Gastroesophageal sphincter (tissue), 4 donors: ENCODE data around the gene MYO18A. TPM values are rescaled to one million over a fixed set of nuclear protein-coding genes. Genes with fewer than 3 reads are reported as not detected.

Experiments used
- ATAC-seq: fragments of 150-250 bp; one replicate; pipeline ENCODE4 v1.9.1; 2016; ENCODE audit warnings: mild to moderate bottlenecking, moderate library complexity
- H3K27ac ChIP-seq, 4 donors: fragments of 200-600 bp; sonication (generic) in 3 of 4; 1 replicate in 3 of 4; 2 replicates in 1 of 4; pipeline ENCODE4 v1.5.1; 2016 to 2019
- H3K27me3 ChIP-seq: fragments of 200-600 bp; sonication (generic); one replicate; pipeline ENCODE4 v1.5.1; 2019
- H3K36me3 ChIP-seq, 2 donors: fragments of 200-600 bp; sonication (generic); one replicate each; pipeline ENCODE4 v1.5.1; 2019; ENCODE audit warnings: control low read depth in 1 of 2
- H3K4me1 ChIP-seq, 3 donors: fragments of 200-600 bp; sonication (generic); 1 replicate in 2 of 3; 2 replicates in 1 of 3; pipeline ENCODE4 v1.5.1; 2016 to 2019; ENCODE audit warnings: control low read depth in 2 of 3
- H3K4me3 ChIP-seq, 2 donors: fragments of 200-600 bp; sonication (generic); one replicate each; pipeline ENCODE4 v1.5.1; 2019; ENCODE audit warnings: mild to moderate bottlenecking in 1 of 2, moderate library complexity in 1 of 2
- H3K9me3 ChIP-seq, 3 donors: fragments of 200-600 bp; sonication (generic); one replicate each; pipeline ENCODE4 v1.5.1; 2017 to 2019; ENCODE audit warnings: control low read depth in 2 of 3
- EP300 ChIP-seq: sonication (generic); formaldehyde crosslinking; IDR thresholded peaks from one replicate; pipeline ENCODE4 v1.6.1; 2017; ENCODE audit warnings: antibody characterized with exemption, mild to moderate bottlenecking
- POLR2A ChIP-seq, 2 donors: fragments of 450-650 bp; IDR thresholded peaks; one replicate each; pipeline ENCODE4 v1.6.1; 2017; ENCODE audit warnings: antibody characterized with exemption in 2 of 2, mild to moderate bottlenecking in 2 of 2, moderate library complexity in 1 of 2
- POLR2AphosphoS5 ChIP-seq: sonication (generic); formaldehyde crosslinking; IDR thresholded peaks from one replicate; pipeline ENCODE4 v1.6.1; 2017; ENCODE audit warnings: antibody characterized with exemption
- WGBS, 2 donors: methylation state at CpG; one replicate each; pipeline ENCODE4 v1.1.5; 2018; ENCODE audit warnings: low coverage in 1 of 2; 5-methylcytosine and 5-hydroxymethylcytosine counted together
- total RNA-seq, 4 donors: library from RNA; depleted of rRNA; stranded (reverse); fragments of >200 nt; gene quantifications; one replicate each; pipeline ENCODE4 v1.1.0, GENCODE V29; 2016
- TF ChIP-seq, protein P1 (sequence below), 4 experiments: fragments of 200-600 bp in 2 of 4; fragments of 450-650 bp in 2 of 4; sonication (generic) in 1 of 4; IDR thresholded peaks; one replicate each; pipeline ENCODE4 v1.5.1; 2017 to 2019; ENCODE audit warnings: antibody characterized with exemption in 4 of 4, mild to moderate bottlenecking in 2 of 4, moderate library complexity in 2 of 4

The MYO18A gene
- total RNA-seq, 4 donors from 2014 or later, result 45.5 to 70.5 (median 56.5) TPM

DNA sequence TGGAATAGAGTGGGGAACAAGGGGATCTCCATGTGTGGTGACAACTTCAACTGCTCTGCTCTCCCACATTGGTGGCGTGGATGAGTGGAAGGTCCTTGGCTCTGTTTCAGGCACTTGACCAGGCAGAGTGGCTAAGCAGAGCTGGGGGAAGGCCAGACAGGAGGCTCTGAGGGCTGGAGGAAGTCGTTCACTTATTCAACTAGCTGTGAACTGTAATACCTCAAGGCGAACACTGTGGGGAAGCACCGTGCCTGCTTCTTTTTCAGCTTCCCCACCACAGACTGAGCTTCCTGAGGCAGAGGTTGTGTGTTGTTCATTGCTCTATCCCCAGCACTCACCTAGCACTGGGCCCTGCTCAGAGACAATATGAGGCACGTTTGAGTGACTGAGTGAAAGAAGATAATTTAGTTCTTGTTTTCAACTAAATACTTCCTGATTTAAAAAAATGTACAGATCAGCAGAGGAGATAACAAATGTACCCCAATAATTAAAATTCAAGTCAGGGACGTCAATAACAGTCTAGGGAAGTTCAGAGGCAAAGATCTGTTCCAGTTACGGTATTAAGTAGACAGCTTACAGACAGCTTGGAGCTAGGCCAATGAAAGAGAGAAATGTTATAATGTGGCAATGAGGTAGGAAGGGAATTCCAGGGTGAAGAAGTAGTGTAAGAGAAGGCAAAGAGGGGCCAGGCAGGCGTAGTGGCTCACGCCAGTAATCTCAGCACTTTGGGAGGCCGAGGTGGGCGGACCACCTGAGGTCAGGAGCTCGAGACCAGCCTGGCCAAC, 34.7 kb downstream of the MYO18A start:
- peak; percentile 27 for ATAC-seq
- Histone ChIP-seq H3K4me3 (no peak overlapping the region), H3K27ac (peak overlapping the region in 3 of 4 donors; percentile 28 to 46 (median 38)), H3K9me3 (no peaks in the 10 kb centered on the region), H3K4me1 (peaks cover 4 to 56% (median 17%) of the 10 kb centered on the region in 3 donors), H3K27me3 (no peaks in the 10 kb centered on the region), H3K36me3 (no peaks in the 10 kb centered on the region)
- TF ChIP-seq, protein P1, sequence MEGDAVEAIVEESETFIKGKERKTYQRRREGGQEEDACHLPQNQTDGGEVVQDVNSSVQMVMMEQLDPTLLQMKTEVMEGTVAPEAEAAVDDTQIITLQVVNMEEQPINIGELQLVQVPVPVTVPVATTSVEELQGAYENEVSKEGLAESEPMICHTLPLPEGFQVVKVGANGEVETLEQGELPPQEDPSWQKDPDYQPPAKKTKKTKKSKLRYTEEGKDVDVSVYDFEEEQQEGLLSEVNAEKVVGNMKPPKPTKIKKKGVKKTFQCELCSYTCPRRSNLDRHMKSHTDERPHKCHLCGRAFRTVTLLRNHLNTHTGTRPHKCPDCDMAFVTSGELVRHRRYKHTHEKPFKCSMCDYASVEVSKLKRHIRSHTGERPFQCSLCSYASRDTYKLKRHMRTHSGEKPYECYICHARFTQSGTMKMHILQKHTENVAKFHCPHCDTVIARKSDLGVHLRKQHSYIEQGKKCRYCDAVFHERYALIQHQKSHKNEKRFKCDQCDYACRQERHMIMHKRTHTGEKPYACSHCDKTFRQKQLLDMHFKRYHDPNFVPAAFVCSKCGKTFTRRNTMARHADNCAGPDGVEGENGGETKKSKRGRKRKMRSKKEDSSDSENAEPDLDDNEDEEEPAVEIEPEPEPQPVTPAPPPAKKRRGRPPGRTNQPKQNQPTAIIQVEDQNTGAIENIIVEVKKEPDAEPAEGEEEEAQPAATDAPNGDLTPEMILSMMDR (IDR thresholded peaks at IDR 0.05), result peak in 3 of 4 experiments; percentile 71 to 79 (median 75)
- no peak for TF ChIP-seq POLR2AphosphoS5
- no peak for TF ChIP-seq POLR2A (IDR thresholded peaks at IDR 0.05)
- WGBS, 2 donors, result 3 to 34% methylated on average over 5 to 12 of the region's 12 CpGs

DNA sequence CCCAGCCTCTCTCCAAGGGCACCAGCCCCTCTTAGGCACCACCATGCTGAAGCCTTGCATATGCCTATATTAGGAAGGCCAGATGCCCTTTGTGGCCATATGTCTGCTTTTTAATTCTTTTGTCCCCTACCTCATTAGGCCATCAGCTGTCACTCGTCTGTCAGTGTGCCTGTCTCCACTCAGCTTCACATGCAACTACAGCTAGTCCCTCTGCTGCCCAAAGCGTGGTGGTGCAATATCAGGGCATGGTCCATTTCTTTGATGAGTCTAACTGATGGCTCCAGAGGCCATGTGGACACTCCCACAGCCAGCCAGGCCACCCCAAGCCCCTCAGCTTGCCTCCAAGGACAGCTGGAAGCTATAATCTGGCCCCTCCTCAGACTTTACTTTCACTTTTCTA, 36.3 kb downstream of the MYO18A start:
- peak overlapping the region in 1 of 4 donors; percentile 30 for H3K27ac ChIP-seq
- peaks cover 0 to 56% (median 22%) of the 10 kb centered on the region in 3 donors for H3K4me1 ChIP-seq
- H3K36me3 ChIP-seq, result no peaks in the 10 kb centered on the region
- no peak overlapping the region for H3K4me3 ChIP-seq
- H3K27me3 ChIP-seq, result no peaks in the 10 kb centered on the region
- ATAC-seq, result no peak
- WGBS, 2 donors, result 40 to 73% methylated on average over 2 of the region's 2 CpGs
- no peaks in the 10 kb centered on the region for H3K9me3 ChIP-seq
- no peak for TF ChIP-seq POLR2AphosphoS5
- TF ChIP-seq, protein P1 (IDR thresholded peaks at IDR 0.05), result no peak

DNA sequence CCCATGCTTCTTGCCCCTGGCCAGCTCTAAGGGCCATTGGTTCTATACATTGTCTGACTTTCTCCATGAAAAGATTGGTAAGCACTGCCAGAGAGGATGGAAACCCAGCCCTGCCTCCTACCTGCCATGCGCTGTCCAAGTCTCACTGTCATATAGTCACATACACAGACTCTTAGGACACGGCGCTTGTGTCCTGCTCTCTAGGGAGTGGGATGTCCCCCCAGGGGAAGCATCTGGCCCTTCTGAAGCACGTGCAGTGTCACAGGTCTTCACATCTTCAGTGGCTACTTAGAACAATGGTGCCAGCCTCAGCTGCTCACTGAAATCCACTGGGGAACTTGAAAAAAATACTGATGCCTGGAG, 38.7 kb downstream of the MYO18A start:
- Histone ChIP-seq H3K9me3 (no peaks in the 10 kb centered on the region), H3K36me3 (peaks cover 0 to 8% of the 10 kb centered on the region in 2 donors), H3K27ac (peak overlapping the region in 3 of 4 donors; percentile 77 to 87 (median 84)), H3K4me3 (no peak overlapping the region), H3K27me3 (no peaks in the 10 kb centered on the region), H3K4me1 (peaks cover 0 to 66% (median 26%) of the 10 kb centered on the region in 3 donors)
- no peak for ATAC-seq
- WGBS, 2 donors, result 70% methylated on average over 2 of the region's 4 CpGs; no CpG with 5 or more reads in 1 of the 2 donors
- TF ChIP-seq EP300 (no peak), POLR2AphosphoS5 (no peak), POLR2A (IDR thresholded peaks at IDR 0.05) (no peak)
- TF ChIP-seq, protein P1 (IDR thresholded peaks at IDR 0.05), result no peak

DNA sequence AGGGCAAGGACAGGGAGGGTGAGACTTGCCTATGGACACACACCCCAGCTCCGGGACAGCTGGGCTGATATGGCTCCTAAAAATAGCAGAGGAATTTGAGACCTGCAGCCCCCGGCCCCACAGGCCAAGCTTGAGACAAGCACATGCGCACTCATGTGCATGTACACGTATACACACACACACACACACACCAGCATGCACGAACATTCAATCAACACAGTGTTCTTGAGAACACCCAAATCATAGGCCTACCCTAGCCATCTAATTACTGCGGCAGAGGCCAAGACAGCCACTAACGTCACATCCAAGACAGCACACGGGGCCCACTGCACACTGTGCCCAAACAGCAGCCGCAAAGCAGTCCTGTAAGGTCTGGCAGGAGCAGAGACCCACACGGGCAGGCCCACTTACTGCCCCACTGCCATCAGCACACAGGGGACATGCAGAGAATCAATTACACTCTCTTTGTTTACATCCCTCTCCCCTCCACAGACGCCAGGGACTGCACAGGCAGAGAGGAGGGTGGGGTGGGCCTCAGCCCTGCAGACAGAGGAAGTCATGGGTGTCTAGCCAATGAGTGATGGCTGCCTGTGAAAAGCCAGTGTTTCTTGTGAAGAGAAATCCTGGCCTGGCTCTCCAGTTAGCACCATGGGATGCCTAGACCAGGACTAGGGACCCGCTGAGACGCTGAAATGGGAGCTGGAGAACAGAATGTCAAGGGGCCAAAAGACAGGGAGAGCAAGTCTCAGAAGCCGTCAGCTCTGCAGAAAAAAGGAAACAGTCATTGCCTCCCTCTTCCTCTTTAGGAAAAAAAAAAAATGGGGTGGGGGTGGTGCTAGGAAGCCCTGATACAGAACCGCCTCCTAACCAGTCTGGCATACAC, 39.3 kb downstream of the MYO18A start:
- no peak for TF ChIP-seq POLR2AphosphoS5
- TF ChIP-seq, protein P1 (IDR thresholded peaks at IDR 0.05), result no peak
- Histone ChIP-seq H3K4me1 (peaks cover 0 to 66% (median 26%) of the 10 kb centered on the region in 3 donors), H3K27ac (peak overlapping the region; percentile 6 to 87 (median 80)), H3K36me3 (peaks cover 0 to 8% of the 10 kb centered on the region in 2 donors), H3K4me3 (peak overlapping the region; percentile 1 to 48), H3K27me3 (no peaks in the 10 kb centered on the region), H3K9me3 (no peaks in the 10 kb centered on the region)
- WGBS, 2 donors, result 14 to 26% methylated on average over 7 of the region's 15 CpGs
- ATAC-seq, result peak; percentile 3
